NCI-H1417 treated with DMSO at 0.1 percent for 48 hours (cell line): ENCODE data around the gene NAA10.

Experiments used
- DNase-seq: peaks from one replicate; lab custom pipeline; 2025; lab: John Stamatoyannopoulos, UW

Gene NAA10

GRCh38 chrX:153927922-153928760 is 6.7 kb downstream of the NAA10 start:
- DNase-seq, result peak; percentile 96

GRCh38 chrX:153927672-153927921 is 7.2 kb downstream of the NAA10 start:
- DNase-seq, result no peak

- peak; percentile 27 for DNase-seq
Measured at GRCh38 chrX:153926858-153927671, 7.8 kb downstream of the NAA10 start.

- no peak for DNase-seq
Measured at GRCh38 chrX:153926552-153926857, 8.3 kb downstream of the NAA10 start.

- DNase-seq, result no peak
Measured at GRCh38 chrX:153925739-153926551, 8.9 kb downstream of the NAA10 start, which contains the start of gene ARHGAP4. Gene ARHGAP4 (minus strand): TSS chrX:153926264. CDS start chrX:153926202, 62 bp downstream.

GRCh38 chrX:153925387-153925738 is 9.5 kb downstream of the NAA10 start:
- no peak for DNase-seq

GRCh38 chrX:153924149-153924861 is 10.5 kb downstream of the NAA10 start:
- DNase-seq, result no peak

- no peak for DNase-seq
Measured at GRCh38 chrX:153922932-153923857, 11.6 kb downstream of the NAA10 start.

- no peak for DNase-seq
Measured at GRCh38 chrX:153921511-153922446, 13.1 kb downstream of the NAA10 start.

GRCh38 chrX:153921070-153921469 is 13.8 kb downstream of the NAA10 start:
- DNase-seq, result no peak

- DNase-seq, result no peak
Measured at GRCh38 chrX:153920546-153920945, 14.3 kb downstream of the NAA10 start.

- no peak for DNase-seq
Measured at GRCh38 chrX:153919281-153919680, 15.6 kb downstream of the NAA10 start.

- no peak for DNase-seq
Measured at GRCh38 chrX:153917869-153918268, 17.0 kb downstream of the NAA10 start.

- DNase-seq, result no peak
Measured at GRCh38 chrX:153913701-153914100, 21.1 kb downstream of the NAA10 start.

GRCh38 chrX:153913211-153913610 is 21.6 kb downstream of the NAA10 start:
- no peak for DNase-seq

GRCh38 chrX:153911798-153912197 is 23.0 kb downstream of the NAA10 start:
- no peak for DNase-seq

GRCh38 chrX:153910446-153910845 is 24.4 kb downstream of the NAA10 start:
- no peak for DNase-seq

- no peak for DNase-seq
Measured at GRCh38 chrX:153909980-153910360, 24.9 kb downstream of the NAA10 start.

- no peak for DNase-seq
Measured at GRCh38 chrX:153909024-153909979, 25.5 kb downstream of the NAA10 start.
